HepG2 (cell line): ENCODE data around the gene SYNC. TPM values are rescaled to one million over a fixed set of nuclear protein-coding genes. Genes with fewer than 3 reads are reported as not detected.

Source experiments
- ARHGAP35 ChIP-seq: sonication (generic); formaldehyde crosslinking; IDR thresholded peaks from 2 replicates; pipeline ENCODE4 v1.9.0; 2022; ENCODE audit warnings: mild to moderate bottlenecking, inconsistent platforms, moderate library complexity, missing genetic modification reagents, borderline replicate concordance
- ATM ChIP-seq: fragments of 450-650 bp; IDR thresholded peaks from 2 replicates; pipeline ENCODE4 v1.7.1; 2017; ENCODE audit warnings: mild to moderate bottlenecking, borderline replicate concordance
- CREB1 ChIP-seq, 2 experiments: fragments of 450-650 bp in 1 of 2; IDR thresholded peaks; 2 replicates each; pipeline ENCODE4 v1.6.1; 2016 to 2017; ENCODE audit warnings: control low read depth in 1 of 2, mild to moderate bottlenecking in 1 of 2, missing compliant biosample characterization in 1 of 2, missing genetic modification characterization in 1 of 2
- IRF2 ChIP-seq: IDR thresholded peaks from 2 replicates; pipeline ENCODE4 v1.6.1; 2018; ENCODE audit warnings: missing genetic modification reagents, missing compliant biosample characterization
- KDM4B ChIP-seq: sonication (generic); formaldehyde crosslinking; IDR thresholded peaks from 2 replicates; pipeline ENCODE4 v1.4.0; 2020; ENCODE audit warnings: missing genetic modification reagents
- REST ChIP-seq, 2 experiments: IDR thresholded peaks; 2 replicates each; pipeline ENCODE4 v1.6.1; 2011 to 2012; ENCODE audit warnings: low read length in 2 of 2, borderline replicate concordance in 1 of 2, low read depth in 1 of 2, mild to moderate bottlenecking in 1 of 2, moderate library complexity in 1 of 2
- SRSF9 ChIP-seq: fragments of 200-400 bp; formaldehyde crosslinking; IDR thresholded peaks from 2 replicates; pipeline ENCODE4 v1.6.1; 2018; ENCODE audit warnings: borderline replicate concordance, mild to moderate bottlenecking, low read depth, low read length; ENCODE audit not compliant: insufficient read depth, poor library complexity, severe bottlenecking
- YEATS2 ChIP-seq: sonication (generic); formaldehyde crosslinking; IDR thresholded peaks from 2 replicates; pipeline ENCODE4 v1.4.0; 2020; ENCODE audit warnings: missing genetic modification reagents, borderline replicate concordance
- ZNF337 ChIP-seq: sonication (generic); formaldehyde crosslinking; IDR thresholded peaks from 2 replicates; pipeline ENCODE4 v1.5.1; 2020; ENCODE audit warnings: missing genetic modification reagents, low read depth, mild to moderate bottlenecking, borderline replicate concordance
- ZNF496 ChIP-seq: sonication (generic); formaldehyde crosslinking; IDR thresholded peaks from 2 replicates; pipeline ENCODE4 v1.8.1; 2023; ENCODE audit warnings: mild to moderate bottlenecking, moderate library complexity, missing genetic modification reagents; ENCODE audit not compliant: insufficient replicate concordance
- ZNF557 ChIP-seq: sonication (generic); formaldehyde crosslinking; IDR thresholded peaks from 2 replicates; pipeline ENCODE4 v1.4.0; 2020; ENCODE audit warnings: missing genetic modification reagents
- ZNF570 ChIP-seq: sonication (generic); formaldehyde crosslinking; IDR thresholded peaks from 2 replicates; pipeline ENCODE4 v1.4.0; 2020; ENCODE audit warnings: mild to moderate bottlenecking, missing genetic modification reagents, borderline replicate concordance
- ZNF724P ChIP-seq: sonication (generic); formaldehyde crosslinking; IDR thresholded peaks from 2 replicates; pipeline ENCODE4 v1.8.0; 2022; ENCODE audit warnings: missing genetic modification reagents, borderline replicate concordance
- ZNF777 ChIP-seq: sonication (generic); formaldehyde crosslinking; IDR thresholded peaks from 2 replicates; pipeline ENCODE4 v1.4.0; 2020; ENCODE audit warnings: missing genetic modification reagents
- polyA plus RNA-seq, 8 experiments: library from polyadenylated mRNA; depleted of rRNA in 3 of 8; stranded (reverse) in 7 of 8; unstranded in 1 of 8; fragments of >200 nt; fragmentation: Illumina TruSeq in 4 of 8; extraction: Trizol in 4 of 8; gene quantifications; 2 replicates each; pipeline versions ENCODE4 v1.2.1 to v1.2.3, GENCODE V29; 2011 to 2016; ENCODE audit warnings: low read depth in 4 of 8, missing spikeins in 1 of 8, mixed read lengths in 1 of 8; ENCODE audit not compliant: insufficient read depth in 1 of 8
- total RNA-seq, 5 experiments: library from RNA; depleted of rRNA; stranded (reverse); fragments of >200 nt; fragmentation: Illumina TruSeq; extraction: Trizol; gene quantifications; 2 replicates each; pipeline ENCODE4 v1.2.3, GENCODE V29; 2016; ENCODE audit warnings: low read depth in 1 of 5
- TF ChIP-seq, protein P1 (sequence below): sonication (generic); formaldehyde crosslinking; IDR thresholded peaks from 2 replicates; pipeline ENCODE4 v1.5.1; 2020; ENCODE audit warnings: missing genetic modification reagents, mild to moderate bottlenecking, borderline replicate concordance
- TF ChIP-seq, protein P2 (sequence below): sonication (generic); formaldehyde crosslinking; IDR thresholded peaks from 2 replicates; pipeline ENCODE4 v1.4.0; 2020; ENCODE audit warnings: missing genetic modification reagents
- TF ChIP-seq, protein P3 (sequence below): IDR thresholded peaks from 2 replicates; pipeline ENCODE4 v1.6.1; 2016; ENCODE audit warnings: missing compliant biosample characterization, missing genetic modification reagents, borderline replicate concordance

SYNC gene
- total and polyA plus RNA-seq, 2 of the 13 experiments (the other 11 are each of a cell fraction or from before 2014, with no cell fraction given), result 2.4 to 5.4 TPM

DNA sequence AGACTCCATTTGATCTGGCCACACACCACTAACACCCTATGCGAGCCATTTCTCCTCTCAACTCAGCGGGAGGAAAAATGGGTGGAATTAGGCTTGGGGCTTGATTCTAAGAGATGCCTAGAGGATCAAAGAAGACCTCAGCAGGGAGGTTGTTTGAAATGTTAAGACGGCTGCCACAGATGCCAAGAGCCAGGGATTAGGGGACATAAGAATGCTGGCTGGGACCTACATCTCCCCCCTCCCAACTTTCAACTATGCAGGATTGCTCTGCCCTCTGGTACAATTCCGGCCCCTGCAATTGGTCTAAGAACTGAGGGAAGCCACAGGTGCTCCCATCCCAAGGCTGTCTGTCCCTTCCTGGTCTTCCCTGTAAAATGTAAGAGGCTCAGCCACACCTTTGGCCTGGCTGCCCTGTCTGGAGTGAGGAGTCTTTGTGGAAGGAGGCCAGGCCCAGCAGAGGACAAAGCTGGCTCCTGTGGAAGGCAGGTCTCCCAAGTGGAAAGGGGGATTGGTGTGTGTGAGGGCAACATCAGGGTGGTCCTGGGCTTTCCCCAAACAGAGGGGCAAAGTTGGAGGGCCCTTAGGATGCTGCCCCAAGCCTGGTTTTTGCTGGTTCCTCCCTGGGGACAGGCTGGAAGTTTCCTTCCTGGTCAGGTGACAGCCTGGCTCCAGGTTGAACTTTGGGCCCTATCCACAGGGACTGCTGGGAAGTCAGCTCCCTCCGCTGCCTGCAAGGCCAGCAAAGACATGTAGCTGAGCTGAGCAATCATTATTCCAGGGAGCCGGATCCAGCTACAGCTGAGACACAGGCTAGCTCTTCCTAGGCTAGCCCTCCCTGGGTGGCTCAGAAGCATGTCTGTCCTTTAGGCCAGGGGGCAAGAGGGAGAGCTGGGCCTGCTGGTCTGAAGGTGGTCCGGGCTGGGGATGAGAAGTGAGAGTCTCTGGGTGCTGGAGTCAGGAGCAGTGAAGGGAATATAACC is 34.5 kb upstream of the SYNC start (continued):
- 0 out of 4 replicates have a peak, but pooled peaks of 1 of the 2 experiments have one; percentile 5 for TF ChIP-seq REST (IDR thresholded peaks at IDR 0.05; ENCODE audit: borderline replicate concordance in 1 of 2, low read depth in 1 of 2, low read length in 2 of 2)
- TF ChIP-seq, protein P1, sequence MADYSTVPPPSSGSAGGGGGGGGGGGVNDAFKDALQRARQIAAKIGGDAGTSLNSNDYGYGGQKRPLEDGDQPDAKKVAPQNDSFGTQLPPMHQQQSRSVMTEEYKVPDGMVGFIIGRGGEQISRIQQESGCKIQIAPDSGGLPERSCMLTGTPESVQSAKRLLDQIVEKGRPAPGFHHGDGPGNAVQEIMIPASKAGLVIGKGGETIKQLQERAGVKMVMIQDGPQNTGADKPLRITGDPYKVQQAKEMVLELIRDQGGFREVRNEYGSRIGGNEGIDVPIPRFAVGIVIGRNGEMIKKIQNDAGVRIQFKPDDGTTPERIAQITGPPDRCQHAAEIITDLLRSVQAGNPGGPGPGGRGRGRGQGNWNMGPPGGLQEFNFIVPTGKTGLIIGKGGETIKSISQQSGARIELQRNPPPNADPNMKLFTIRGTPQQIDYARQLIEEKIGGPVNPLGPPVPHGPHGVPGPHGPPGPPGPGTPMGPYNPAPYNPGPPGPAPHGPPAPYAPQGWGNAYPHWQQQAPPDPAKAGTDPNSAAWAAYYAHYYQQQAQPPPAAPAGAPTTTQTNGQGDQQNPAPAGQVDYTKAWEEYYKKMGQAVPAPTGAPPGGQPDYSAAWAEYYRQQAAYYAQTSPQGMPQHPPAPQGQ (CRISPR knock-in tag), result no peak
- TF ChIP-seq ZNF337, result 0 out of 2 replicates have a peak, but pooled peaks have one; percentile 39
- TF ChIP-seq IRF2 (CRISPR knock-in tag), result peak; percentile 90
- TF ChIP-seq, protein P2, sequence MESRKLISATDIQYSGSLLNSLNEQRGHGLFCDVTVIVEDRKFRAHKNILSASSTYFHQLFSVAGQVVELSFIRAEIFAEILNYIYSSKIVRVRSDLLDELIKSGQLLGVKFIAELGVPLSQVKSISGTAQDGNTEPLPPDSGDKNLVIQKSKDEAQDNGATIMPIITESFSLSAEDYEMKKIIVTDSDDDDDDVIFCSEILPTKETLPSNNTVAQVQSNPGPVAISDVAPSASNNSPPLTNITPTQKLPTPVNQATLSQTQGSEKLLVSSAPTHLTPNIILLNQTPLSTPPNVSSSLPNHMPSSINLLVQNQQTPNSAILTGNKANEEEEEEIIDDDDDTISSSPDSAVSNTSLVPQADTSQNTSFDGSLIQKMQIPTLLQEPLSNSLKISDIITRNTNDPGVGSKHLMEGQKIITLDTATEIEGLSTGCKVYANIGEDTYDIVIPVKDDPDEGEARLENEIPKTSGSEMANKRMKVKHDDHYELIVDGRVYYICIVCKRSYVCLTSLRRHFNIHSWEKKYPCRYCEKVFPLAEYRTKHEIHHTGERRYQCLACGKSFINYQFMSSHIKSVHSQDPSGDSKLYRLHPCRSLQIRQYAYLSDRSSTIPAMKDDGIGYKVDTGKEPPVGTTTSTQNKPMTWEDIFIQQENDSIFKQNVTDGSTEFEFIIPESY (CRISPR knock-in tag), result no peak
- no peak for TF ChIP-seq ZNF724P (CRISPR knock-in tag)
- TF ChIP-seq, protein P3, sequence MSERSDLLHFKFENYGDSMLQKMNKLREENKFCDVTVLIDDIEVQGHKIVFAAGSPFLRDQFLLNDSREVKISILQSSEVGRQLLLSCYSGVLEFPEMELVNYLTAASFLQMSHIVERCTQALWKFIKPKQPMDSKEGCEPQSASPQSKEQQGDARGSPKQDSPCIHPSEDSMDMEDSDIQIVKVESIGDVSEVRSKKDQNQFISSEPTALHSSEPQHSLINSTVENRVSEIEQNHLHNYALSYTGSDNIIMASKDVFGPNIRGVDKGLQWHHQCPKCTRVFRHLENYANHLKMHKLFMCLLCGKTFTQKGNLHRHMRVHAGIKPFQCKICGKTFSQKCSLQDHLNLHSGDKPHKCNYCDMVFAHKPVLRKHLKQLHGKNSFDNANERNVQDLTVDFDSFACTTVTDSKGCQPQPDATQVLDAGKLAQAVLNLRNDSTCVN (CRISPR knock-in tag), result peak; percentile 75; the same call in 1 of the 2 replicates
- 0 out of 2 replicates have a peak, but pooled peaks have one; percentile 29 for TF ChIP-seq ARHGAP35
- TF ChIP-seq CREB1 (IDR thresholded peaks at IDR 0.05), result no peak
- TF ChIP-seq CREB1 (CRISPR knock-in tag; IDR thresholded peaks at IDR 0.05), result no peak; the same call in 1 of the 2 replicates
- TF ChIP-seq YEATS2, result peak; percentile 75; the same call in 1 of the 2 replicates
- TF ChIP-seq ZNF557 (CRISPR knock-in tag), result peak; percentile 50; the same call in 1 of the 2 replicates
- no peak for TF ChIP-seq SRSF9
- no peak for TF ChIP-seq ATM
- no peak for TF ChIP-seq ZNF777 (CRISPR knock-in tag)
- TF ChIP-seq ZNF496 (CRISPR knock-in tag), result no peak
- TF ChIP-seq KDM4B (CRISPR knock-in tag), result peak; percentile 70; the same call in 1 of the 2 replicates
- TF ChIP-seq ZNF570 (CRISPR knock-in tag), result no peak
